ENCODE results near the gene NSF.
"Not testable (repeated sequence)": the region's sequence is repeated elsewhere in the genome, so short reads cannot be mapped to it uniquely, and the experiment has no call there.

NSF gene

DNA sequence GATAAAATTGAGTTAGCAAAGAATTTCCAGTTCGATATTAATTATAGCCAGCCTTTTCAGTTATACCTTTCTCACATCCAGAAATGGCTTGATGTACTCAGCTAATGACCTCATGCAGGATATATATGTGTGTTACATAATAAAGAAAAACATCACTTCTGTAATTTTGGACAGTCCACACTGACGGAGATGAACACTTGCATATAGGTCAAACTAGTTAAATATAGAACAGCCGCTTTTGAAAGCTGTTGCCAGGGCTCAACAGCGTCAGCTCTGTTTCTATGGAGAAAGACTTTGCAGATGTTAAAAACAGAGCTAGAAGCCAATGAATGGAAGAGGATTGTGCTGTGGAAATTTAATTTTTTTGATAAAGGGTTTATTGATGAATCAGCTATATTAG lies 94.8 kb downstream of the NSF start:
- DNase-seq; in situ Hi-C loops (cut with MboI; ENCODE audit: low pct_unique_long_range_greater_than_20kb, low sequenced_read_pairs): not testable (repeated sequence)

- in situ Hi-C loops (cut with MboI; ENCODE audit: low pct_unique_long_range_greater_than_20kb, low sequenced_read_pairs); DNase-seq: not testable (repeated sequence)
Observed at GRCh38 chr17:46692196-46692595, 101.7 kb downstream of the NSF start.

- DNase-seq: peak; percentile 58
- in situ Hi-C loops (cut with MboI; ENCODE audit: low pct_unique_long_range_greater_than_20kb, low sequenced_read_pairs): not testable (repeated sequence)
Observed at GRCh38 chr17:46693283-46693682, 102.8 kb downstream of the NSF start.

- in situ Hi-C loops (cut with MboI; ENCODE audit: low pct_unique_long_range_greater_than_20kb, low sequenced_read_pairs); DNase-seq: not testable (repeated sequence)
Observed at GRCh38 chr17:46696522-46696921, 106.1 kb downstream of the NSF start.

GRCh38 chr17:46699014-46699413 lies 108.5 kb downstream of the NSF start:
- not testable (repeated sequence) for DNase-seq

DNA sequence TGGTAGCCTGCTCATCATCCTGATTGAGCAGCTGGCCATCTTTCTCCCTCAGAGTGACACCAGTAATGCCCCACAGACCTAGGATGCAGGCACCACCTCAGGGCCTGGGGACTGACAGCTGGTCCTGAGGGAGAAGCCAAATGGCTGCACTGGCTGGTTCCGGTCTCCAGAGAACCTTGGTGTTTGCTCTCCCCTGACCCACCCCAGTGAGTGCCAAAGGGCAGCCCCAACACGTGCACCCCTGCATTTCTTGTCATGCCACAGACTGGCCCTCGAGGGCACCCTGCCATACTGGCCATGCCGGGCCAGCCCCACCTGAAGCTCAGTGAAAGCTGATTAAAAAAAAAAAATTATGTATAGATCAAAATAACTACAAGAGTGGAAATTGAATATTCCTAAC lies 127.5 kb downstream of the NSF start:
- in situ Hi-C loops (cut with MboI; ENCODE audit: low pct_unique_long_range_greater_than_20kb, low sequenced_read_pairs): no loop called here
- no peak for DNase-seq

More at GRCh38 chr17:46699014-46699413, 108.5 kb downstream of the NSF start:
- in situ Hi-C loops (cut with MboI; ENCODE audit: low pct_unique_long_range_greater_than_20kb, low sequenced_read_pairs): not testable (repeated sequence)

GRCh38 chr17:46719891-46720290 lies 129.4 kb downstream of the NSF start:
- in situ Hi-C loops (cut with MboI; ENCODE audit: low pct_unique_long_range_greater_than_20kb, low sequenced_read_pairs): no loop called here
- no peak for DNase-seq

GRCh38 chr17:46720408-46720807 lies 129.9 kb downstream of the NSF start:
- DNase-seq: no peak
- in situ Hi-C loops (cut with MboI; ENCODE audit: low pct_unique_long_range_greater_than_20kb, low sequenced_read_pairs): no loop called here

GRCh38 chr17:46722662-46723285 lies 132.3 kb downstream of the NSF start:
- in situ Hi-C loops (cut with MboI; ENCODE audit: low pct_unique_long_range_greater_than_20kb, low sequenced_read_pairs): no loop called here
- DNase-seq: no peak

DNA sequence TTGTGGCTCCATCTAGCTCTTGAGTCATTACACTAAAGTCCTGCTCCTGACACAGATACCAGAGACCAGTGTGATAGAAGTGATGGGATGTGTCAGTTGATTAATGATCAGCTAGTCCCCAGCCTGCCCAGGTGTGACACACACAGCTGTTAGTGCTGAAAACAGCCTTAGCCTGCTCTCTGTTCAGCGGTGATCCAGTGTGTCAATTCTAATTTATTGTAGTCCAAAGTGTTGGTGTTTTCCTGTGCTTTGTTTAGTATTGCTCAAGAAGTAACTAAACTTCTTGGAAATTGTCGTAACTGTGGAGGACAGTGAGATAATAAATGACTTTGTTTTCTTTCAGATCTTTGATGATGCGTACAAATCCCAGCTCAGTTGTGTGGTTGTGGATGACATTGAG lies 135.7 kb downstream of the NSF start:
- no peak for DNase-seq
- in situ Hi-C loops (cut with MboI; ENCODE audit: low pct_unique_long_range_greater_than_20kb, low sequenced_read_pairs): no loop called here

- in situ Hi-C loops (cut with MboI; ENCODE audit: low pct_unique_long_range_greater_than_20kb, low sequenced_read_pairs): no loop called here
- no peak for DNase-seq
Observed at GRCh38 chr17:46727572-46728348, 137.3 kb downstream of the NSF start.

DNA sequence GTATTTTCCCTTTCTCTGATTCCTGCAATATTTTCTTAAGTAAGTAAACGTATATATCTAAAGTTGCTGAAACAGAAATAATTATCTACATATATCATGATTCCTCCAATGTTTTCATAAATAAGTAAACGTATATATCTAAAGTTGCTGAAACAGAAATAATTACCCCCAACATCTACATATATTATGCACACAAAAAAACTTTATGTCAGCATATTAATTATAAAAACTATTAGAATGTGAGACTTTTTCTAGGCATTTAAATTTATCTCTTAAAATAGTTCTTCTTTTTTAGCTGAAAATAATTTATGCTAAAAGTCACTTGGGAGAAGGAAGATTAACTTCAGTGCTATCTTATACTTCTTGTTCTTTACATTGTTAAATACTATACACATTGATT lies 139.6 kb downstream of the NSF start:
- no peak for DNase-seq
- in situ Hi-C loops (cut with MboI; ENCODE audit: low pct_unique_long_range_greater_than_20kb, low sequenced_read_pairs): no loop called here

GRCh38 chr17:46730679-46731078 lies 140.2 kb downstream of the NSF start:
- in situ Hi-C loops (cut with MboI; ENCODE audit: low pct_unique_long_range_greater_than_20kb, low sequenced_read_pairs): no loop called here
- no peak for DNase-seq

- in situ Hi-C loops (cut with MboI; ENCODE audit: low pct_unique_long_range_greater_than_20kb, low sequenced_read_pairs): no loop called here
- no peak for DNase-seq
Observed at GRCh38 chr17:46732160-46732559, 141.7 kb downstream of the NSF start.

DNA sequence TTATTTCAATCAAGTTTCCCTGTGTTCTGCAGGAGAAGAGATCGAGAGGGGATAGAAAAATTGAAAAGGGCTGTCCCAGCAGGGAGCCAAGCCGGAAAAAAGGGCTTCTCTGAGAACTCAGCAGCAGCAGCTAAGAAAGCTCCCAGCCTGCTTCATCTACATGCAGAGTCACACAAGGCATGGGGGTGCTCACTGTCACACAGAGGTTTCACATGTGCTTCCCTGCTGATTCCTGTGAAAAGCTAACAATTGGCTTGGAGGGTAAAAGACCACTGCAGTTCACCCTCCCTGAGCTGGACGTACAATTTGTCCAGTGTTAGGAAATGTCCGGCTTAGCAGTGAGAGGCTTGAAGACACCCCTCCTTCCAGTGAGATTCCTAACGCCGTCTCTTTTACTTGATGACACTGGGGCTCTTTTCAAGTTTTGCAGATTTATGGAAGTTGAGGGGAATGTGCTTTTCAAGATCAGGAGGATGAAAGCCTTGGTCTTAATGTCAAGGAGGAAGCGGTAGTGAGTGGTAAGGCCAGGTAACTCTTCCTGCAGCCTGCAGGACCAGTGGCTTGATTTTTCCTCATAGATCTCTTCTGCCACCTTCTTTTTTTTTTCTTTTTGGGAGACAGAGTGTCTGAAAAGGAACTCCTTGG lies 142.4 kb downstream of the NSF start:
- in situ Hi-C loops (cut with MboI; ENCODE audit: low pct_unique_long_range_greater_than_20kb, low sequenced_read_pairs): no loop called here
- no peak for DNase-seq

GRCh38 chr17:46733837-46734475 lies 143.5 kb downstream of the NSF start:
- DNase-seq: no peak
- in situ Hi-C loops (cut with MboI; ENCODE audit: low pct_unique_long_range_greater_than_20kb, low sequenced_read_pairs): no loop called here

DNA sequence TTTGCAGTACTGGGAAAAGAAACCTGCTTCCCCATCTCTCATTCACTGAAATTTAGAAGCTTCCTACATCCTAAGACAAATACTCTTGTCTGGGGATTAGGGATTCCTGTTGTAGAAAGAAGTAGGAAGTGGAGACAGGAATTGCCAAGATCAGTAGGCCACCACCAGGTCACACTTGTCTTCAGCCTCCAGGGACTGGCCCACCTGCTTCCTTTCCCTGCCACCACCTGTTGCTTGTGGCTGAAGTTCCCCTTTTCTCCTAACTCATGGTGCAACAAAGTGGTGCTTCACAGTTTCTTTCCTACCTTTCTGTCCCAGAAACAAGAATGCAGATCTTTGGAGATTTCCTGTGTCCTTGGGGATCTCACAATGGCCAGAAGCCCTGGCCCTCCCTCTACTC lies 145.6 kb downstream of the NSF start:
- in situ Hi-C loops (cut with MboI; ENCODE audit: low pct_unique_long_range_greater_than_20kb, low sequenced_read_pairs): no loop called here
- DNase-seq: peak; percentile 71

DNA sequence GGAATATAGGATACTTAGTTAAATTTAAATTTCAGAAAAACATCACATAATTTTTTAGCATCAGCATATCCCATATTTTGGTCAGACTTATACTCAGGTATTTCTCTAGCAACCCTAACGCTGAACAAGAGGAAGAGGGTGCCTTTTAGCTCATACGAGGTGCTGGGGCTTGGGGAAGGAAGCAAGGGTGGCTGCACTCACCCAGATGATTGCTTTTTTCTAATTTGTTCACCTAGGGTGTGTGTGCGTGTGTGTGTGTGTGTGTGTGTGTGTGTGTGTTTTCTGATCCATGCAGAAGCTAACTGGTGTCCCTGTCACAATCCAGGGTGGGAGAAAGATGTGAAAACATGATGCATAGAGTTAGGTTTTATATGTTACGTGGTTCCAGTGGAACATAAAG lies 146.9 kb downstream of the NSF start:
- in situ Hi-C loops (cut with MboI; ENCODE audit: low pct_unique_long_range_greater_than_20kb, low sequenced_read_pairs): no loop called here
- DNase-seq: no peak

DNA sequence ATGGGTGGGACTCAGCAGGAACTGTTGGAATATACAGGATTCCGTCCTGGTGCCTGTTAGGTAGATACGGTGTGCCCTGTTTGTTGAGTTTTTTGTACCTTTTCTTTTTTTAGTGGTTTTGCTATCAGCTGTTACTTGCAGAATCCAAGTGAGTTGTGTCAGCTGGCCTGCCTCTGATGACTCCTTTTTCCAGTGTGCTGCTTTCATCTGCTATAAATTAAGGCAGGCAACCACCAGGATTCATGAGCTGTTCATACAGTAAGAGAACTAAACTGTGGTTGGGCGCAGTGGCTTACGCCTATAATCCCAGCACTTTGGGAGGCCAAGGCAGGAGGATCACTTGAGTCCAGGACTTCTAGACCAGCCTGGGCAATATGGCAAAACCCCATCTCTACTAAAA lies 148.1 kb downstream of the NSF start:
- in situ Hi-C loops (cut with MboI; ENCODE audit: low pct_unique_long_range_greater_than_20kb, low sequenced_read_pairs): no loop called here
- no peak for DNase-seq

GRCh38 chr17:46739982-46740381 lies 149.5 kb downstream of the NSF start:
- in situ Hi-C loops (cut with MboI; ENCODE audit: low pct_unique_long_range_greater_than_20kb, low sequenced_read_pairs): no loop called here

More at GRCh38 chr17:46739982-46740381, 149.5 kb downstream of the NSF start:
- no peak for DNase-seq
